Stimulated activated effector memory CD8-positive, alpha-beta T cell treated with anti-CD3 and anti-CD28 coated beads, Interleukin-12 subunit alpha, Interleukin-12 subunit beta, amount 100 ng/mL, for 72 hours (primary cell): Measurements from ENCODE around the gene SORBS2.
A peak's percentile ranks its signal among the peaks of the same experiment; 100 is the strongest.

Experiments used
- ATAC-seq: fragments of 150-1000 bp; cut with Tn5 transposase; 2 replicates; pipeline ENCODE4 v1.10.0; 2021
- DNase-seq, 2 donors: peaks; one replicate each; pipeline ENCODE4 v3.0.0; 2021 to 2022; ENCODE audit warnings: low spot score in 2 of 2
- H3K27ac Mint-ChIP-seq: one replicate; pipeline ENCODE4 v1.8.0; 2022; ENCODE audit warnings: mild to moderate bottlenecking, mixed read lengths
- H3K36me3 Mint-ChIP-seq: one replicate; pipeline ENCODE4 v1.8.0; 2022; ENCODE audit warnings: mild to moderate bottlenecking, mixed read lengths
- H3K4me1 Mint-ChIP-seq: one replicate; pipeline ENCODE4 v1.8.0; 2022; ENCODE audit warnings: mixed read lengths
- H3K4me3 Mint-ChIP-seq: one replicate; pipeline ENCODE4 v1.8.0; 2022; ENCODE audit warnings: mild to moderate bottlenecking, mixed read lengths
- H3K9me3 Mint-ChIP-seq: one replicate; pipeline ENCODE4 v1.8.0; 2022; ENCODE audit warnings: mixed read lengths

SORBS2 gene

GRCh38 chr4:185654965-185655554 is 156.9 kb downstream of the SORBS2 start:
- Mint-ChIP-seq H3K4me3 (no peak overlapping the region), H3K27ac (no peak overlapping the region), H3K4me1 (no peaks in the 10 kb centered on the region), H3K36me3 (no peaks in the 10 kb centered on the region), H3K9me3 (no peaks in the 10 kb centered on the region)
- DNase-seq (no peak), ATAC-seq (no peak)

GRCh38 chr4:185654311-185654710 is 157.7 kb downstream of the SORBS2 start:
- ATAC-seq (no peak), DNase-seq (no peak)
- no peak overlapping the region for H3K27ac Mint-ChIP-seq
- no peaks in the 10 kb centered on the region for H3K9me3 Mint-ChIP-seq
- no peak overlapping the region for H3K4me3 Mint-ChIP-seq
- H3K36me3 Mint-ChIP-seq = no peaks in the 10 kb centered on the region
- H3K4me1 Mint-ChIP-seq = no peaks in the 10 kb centered on the region

GRCh38 chr4:185651851-185652250 is 160.1 kb downstream of the SORBS2 start:
- Mint-ChIP-seq H3K4me1 (no peaks in the 10 kb centered on the region), H3K36me3 (no peaks in the 10 kb centered on the region), H3K4me3 (no peak overlapping the region), H3K27ac (no peak overlapping the region), H3K9me3 (no peaks in the 10 kb centered on the region)
- no peak for ATAC-seq
- DNase-seq = no peak

GRCh38 chr4:185651137-185651677 is 160.8 kb downstream of the SORBS2 start:
- Mint-ChIP-seq H3K4me1 (no peaks in the 10 kb centered on the region), H3K4me3 (no peak overlapping the region), H3K9me3 (no peaks in the 10 kb centered on the region), H3K27ac (no peak overlapping the region), H3K36me3 (no peaks in the 10 kb centered on the region)
- ATAC-seq (no peak), DNase-seq (no peak)

GRCh38 chr4:185648631-185649030 is 163.4 kb downstream of the SORBS2 start:
- no peak overlapping the region for H3K4me3 Mint-ChIP-seq
- no peaks in the 10 kb centered on the region for H3K9me3 Mint-ChIP-seq
- ATAC-seq (no peak), DNase-seq (no peak)
- H3K36me3 Mint-ChIP-seq = no peaks in the 10 kb centered on the region
- no peak overlapping the region for H3K27ac Mint-ChIP-seq
- no peaks in the 10 kb centered on the region for H3K4me1 Mint-ChIP-seq

GRCh38 chr4:185645403-185645802 is 166.6 kb downstream of the SORBS2 start:
- DNase-seq (no peak), ATAC-seq (no peak)
- no peaks in the 10 kb centered on the region for H3K36me3 Mint-ChIP-seq
- no peak overlapping the region for H3K27ac Mint-ChIP-seq
- no peak overlapping the region for H3K4me3 Mint-ChIP-seq
- H3K4me1 Mint-ChIP-seq = no peaks in the 10 kb centered on the region
- H3K9me3 Mint-ChIP-seq = no peaks in the 10 kb centered on the region

GRCh38 chr4:185644408-185644807 is 167.6 kb downstream of the SORBS2 start:
- Mint-ChIP-seq H3K27ac (no peak overlapping the region), H3K36me3 (no peaks in the 10 kb centered on the region), H3K4me1 (no peaks in the 10 kb centered on the region), H3K9me3 (no peaks in the 10 kb centered on the region), H3K4me3 (no peak overlapping the region)
- ATAC-seq (no peak), DNase-seq (no peak)

- Mint-ChIP-seq H3K9me3 (no peaks in the 10 kb centered on the region), H3K36me3 (no peaks in the 10 kb centered on the region), H3K4me1 (no peaks in the 10 kb centered on the region), H3K4me3 (no peak overlapping the region), H3K27ac (no peak overlapping the region)
- peak; percentile 21 for ATAC-seq
- DNase-seq = no peak
Measured at GRCh38 chr4:185642907-185643306, 169.1 kb downstream of the SORBS2 start.

- H3K4me1 Mint-ChIP-seq = no peaks in the 10 kb centered on the region
- H3K9me3 Mint-ChIP-seq = no peaks in the 10 kb centered on the region
- no peak for DNase-seq
- H3K27ac Mint-ChIP-seq = no peak overlapping the region
- H3K36me3 Mint-ChIP-seq = no peaks in the 10 kb centered on the region
- no peak overlapping the region for H3K4me3 Mint-ChIP-seq
- ATAC-seq = no peak
Measured at GRCh38 chr4:185640811-185641675, 171.0 kb downstream of the SORBS2 start.

- no peak overlapping the region for H3K4me3 Mint-ChIP-seq
- no peak overlapping the region for H3K27ac Mint-ChIP-seq
- no peaks in the 10 kb centered on the region for H3K36me3 Mint-ChIP-seq
- DNase-seq (no peak), ATAC-seq (peak; percentile 21)
- no peaks in the 10 kb centered on the region for H3K4me1 Mint-ChIP-seq
- H3K9me3 Mint-ChIP-seq = no peaks in the 10 kb centered on the region
Measured at GRCh38 chr4:185638548-185639301, 173.3 kb downstream of the SORBS2 start.

GRCh38 chr4:185638093-185638492 is 173.9 kb downstream of the SORBS2 start:
- no peak overlapping the region for H3K27ac Mint-ChIP-seq
- no peaks in the 10 kb centered on the region for H3K36me3 Mint-ChIP-seq
- DNase-seq (no peak), ATAC-seq (no peak)
- H3K4me1 Mint-ChIP-seq = no peaks in the 10 kb centered on the region
- no peak overlapping the region for H3K4me3 Mint-ChIP-seq
- no peaks in the 10 kb centered on the region for H3K9me3 Mint-ChIP-seq

- Mint-ChIP-seq H3K36me3 (no peaks in the 10 kb centered on the region), H3K4me1 (no peaks in the 10 kb centered on the region), H3K4me3 (no peak overlapping the region), H3K9me3 (no peaks in the 10 kb centered on the region), H3K27ac (no peak overlapping the region)
- no peak for DNase-seq
- no peak for ATAC-seq
Measured at GRCh38 chr4:185637163-185637875, 174.7 kb downstream of the SORBS2 start.

GRCh38 chr4:185634066-185634652 is 177.8 kb downstream of the SORBS2 start:
- no peak for DNase-seq

GRCh38 chr4:185626798-185627197 is 185.2 kb downstream of the SORBS2 start:
- DNase-seq = no peak
- ATAC-seq = no peak
- Mint-ChIP-seq H3K27ac (no peak overlapping the region), H3K4me1 (no peaks in the 10 kb centered on the region), H3K4me3 (no peak overlapping the region), H3K36me3 (no peaks in the 10 kb centered on the region), H3K9me3 (no peaks in the 10 kb centered on the region)

More at GRCh38 chr4:185634066-185634652, 177.8 kb downstream of the SORBS2 start:
- Mint-ChIP-seq H3K9me3 (no peaks in the 10 kb centered on the region), H3K27ac (no peak overlapping the region), H3K4me1 (no peaks in the 10 kb centered on the region), H3K36me3 (no peaks in the 10 kb centered on the region), H3K4me3 (no peak overlapping the region)
- no peak for ATAC-seq

- ATAC-seq (no peak), DNase-seq (no peak)
- Mint-ChIP-seq H3K27ac (no peak overlapping the region), H3K4me1 (no peaks in the 10 kb centered on the region), H3K4me3 (no peak overlapping the region), H3K9me3 (no peaks in the 10 kb centered on the region), H3K36me3 (no peaks in the 10 kb centered on the region)
Measured at GRCh38 chr4:185625503-185625902, 186.5 kb downstream of the SORBS2 start.
